GM19240 (cell line): Measurements from ENCODE around the gene TUBGCP6.

ENCODE experiments used
- DNase-seq: peaks from one replicate; pipeline ENCODE4 v3.0.0; 2011; ENCODE audit warnings: low spot score; ENCODE audit not compliant: insufficient read length

The TUBGCP6 gene

DNA sequence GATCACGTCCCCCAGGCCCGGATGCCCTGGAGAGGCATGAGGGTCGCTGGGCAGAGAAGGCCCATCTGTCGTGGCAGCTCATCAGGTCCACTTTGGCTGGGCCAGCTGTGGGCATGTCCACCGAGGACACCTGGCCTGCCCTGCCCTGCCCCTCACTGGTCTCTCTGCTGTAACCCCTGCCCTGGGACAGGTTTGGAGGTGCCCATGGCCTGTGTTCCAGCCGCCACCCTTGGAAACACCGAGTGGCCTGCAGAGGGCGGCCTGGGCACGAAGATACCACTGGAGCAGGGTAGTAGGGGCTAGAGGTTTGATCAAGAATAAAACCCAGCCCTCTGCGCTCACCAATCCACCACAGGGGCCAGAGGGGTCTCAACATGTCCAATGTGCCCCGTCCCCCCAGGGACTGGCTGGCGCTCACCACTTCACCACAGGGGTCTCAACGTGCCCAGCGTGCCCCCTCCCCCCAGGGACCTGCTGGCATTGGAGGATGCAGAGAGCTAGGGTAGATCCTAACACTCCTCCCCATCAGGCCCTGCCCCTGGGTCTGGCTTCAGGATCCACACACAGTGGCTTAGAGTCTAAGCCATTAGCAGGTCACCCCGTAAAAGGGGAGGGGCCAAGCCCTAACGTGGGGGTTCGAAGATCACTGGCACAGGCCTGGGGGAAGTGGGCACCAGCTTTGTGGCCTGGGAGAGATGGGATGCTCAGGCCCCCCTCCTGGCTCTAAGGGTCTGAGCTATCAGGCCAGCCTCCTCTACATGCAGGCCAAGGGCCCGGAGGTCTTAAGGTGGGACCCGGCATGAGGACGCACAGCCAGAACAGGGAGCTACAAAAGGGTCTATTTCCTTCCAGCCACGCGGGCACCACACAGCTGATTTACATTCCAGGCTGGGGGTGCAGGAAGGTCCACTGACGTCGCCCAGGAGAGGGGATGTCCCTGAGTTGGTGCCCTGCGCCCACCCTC lies 7.5 kb upstream of the TUBGCP6 start:
- no peak for DNase-seq

DNA sequence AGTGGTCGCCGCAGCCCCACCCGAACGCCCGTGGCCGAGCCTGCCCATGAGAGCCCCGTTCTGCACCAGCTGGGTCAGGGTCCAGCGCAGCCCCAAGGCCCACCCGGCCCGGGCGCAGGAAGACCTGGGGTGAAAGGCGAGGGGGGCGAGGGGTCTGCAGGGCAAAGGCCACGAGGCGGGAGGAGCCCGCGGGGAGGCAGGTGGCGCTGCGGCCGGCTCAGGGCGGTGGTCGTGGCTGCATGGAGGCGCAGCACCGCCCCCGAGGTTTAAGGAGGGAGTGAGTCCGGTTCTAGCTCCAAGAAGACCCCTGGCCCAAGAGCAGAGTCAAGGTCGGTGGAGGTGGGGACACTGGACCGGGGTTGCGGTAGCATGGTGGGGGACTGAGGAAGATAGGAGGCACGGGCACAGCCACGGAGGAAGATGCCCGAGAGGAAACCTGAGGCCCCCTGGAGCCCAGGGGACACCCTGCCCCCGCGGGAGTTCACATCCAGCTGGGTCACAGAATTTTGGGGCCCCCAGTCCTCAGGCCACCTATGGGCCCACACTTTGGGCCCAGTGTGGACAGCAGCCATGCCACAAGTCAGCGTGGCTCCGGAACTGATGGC lies 6.8 kb upstream of the TUBGCP6 start:
- DNase-seq, result no peak

DNA sequence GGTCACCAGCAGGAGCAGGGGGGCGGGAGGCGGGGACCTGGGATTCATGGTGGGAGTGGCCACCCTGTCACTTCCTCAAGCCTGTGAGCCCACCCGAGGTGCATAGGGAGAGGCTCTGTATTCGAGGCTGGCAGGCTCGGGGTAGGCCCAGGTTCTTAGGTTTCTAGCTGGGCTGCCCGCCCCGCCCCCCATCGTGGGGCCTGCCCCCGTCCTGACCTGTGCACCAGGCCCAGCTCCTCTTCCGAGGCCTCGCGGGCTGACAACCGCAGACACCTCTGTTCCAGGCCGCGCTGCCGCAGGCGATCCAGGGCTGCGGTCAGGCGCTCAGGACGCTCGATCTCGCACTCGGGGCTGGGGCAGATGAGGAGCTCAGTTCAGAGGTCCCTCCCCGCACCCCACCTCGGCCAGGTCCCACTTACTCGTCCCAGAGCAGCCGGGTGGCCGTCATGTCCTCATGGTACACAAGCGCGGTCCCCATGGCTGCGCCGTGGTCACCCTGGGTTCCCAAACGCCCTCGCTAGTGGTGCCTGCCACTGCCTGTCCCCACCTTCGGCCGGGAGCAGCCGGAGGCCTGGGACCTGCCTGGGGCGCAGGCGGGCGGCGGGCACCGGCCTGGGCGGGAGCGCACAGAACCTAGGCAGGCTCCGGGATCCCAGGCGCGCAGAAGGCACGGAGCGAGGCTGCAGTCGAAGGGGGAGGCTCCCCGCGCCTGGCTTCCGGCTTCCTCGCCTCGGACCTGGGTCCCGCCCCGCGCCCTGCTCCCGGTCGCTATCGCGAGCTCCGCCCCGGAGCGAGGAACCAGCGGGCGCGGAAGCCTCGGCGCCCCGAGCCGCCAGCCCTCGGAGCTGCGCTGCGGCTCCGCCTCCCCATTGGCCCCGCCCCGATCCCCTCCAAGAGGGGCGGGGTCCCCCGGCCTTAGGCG lies 6.0 kb upstream of the TUBGCP6 start, which contains the start of gene HDAC10:
TSS of gene HDAC10 (minus strand) at position 711 of the 922 bp plus-strand sequence. CDS start at position 478, 233 bp downstream.
- peak; percentile 81 for DNase-seq

DNA sequence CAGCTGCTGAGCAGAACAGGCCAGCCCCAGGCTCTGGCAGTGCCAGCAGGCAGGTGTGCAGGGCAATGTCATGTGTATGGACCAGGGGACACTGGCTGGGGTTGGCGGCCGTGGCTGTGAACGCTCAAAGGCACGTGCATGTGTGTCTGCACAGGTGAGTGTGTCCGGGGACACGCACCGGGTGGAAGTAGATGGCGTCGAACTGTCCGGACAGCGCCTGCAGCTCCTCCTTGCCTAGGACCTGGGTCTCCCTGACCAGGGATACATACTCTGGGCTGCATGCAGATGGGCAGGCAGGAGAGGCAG lies 5.4 kb upstream of the TUBGCP6 start:
- DNase-seq, result no peak

DNA sequence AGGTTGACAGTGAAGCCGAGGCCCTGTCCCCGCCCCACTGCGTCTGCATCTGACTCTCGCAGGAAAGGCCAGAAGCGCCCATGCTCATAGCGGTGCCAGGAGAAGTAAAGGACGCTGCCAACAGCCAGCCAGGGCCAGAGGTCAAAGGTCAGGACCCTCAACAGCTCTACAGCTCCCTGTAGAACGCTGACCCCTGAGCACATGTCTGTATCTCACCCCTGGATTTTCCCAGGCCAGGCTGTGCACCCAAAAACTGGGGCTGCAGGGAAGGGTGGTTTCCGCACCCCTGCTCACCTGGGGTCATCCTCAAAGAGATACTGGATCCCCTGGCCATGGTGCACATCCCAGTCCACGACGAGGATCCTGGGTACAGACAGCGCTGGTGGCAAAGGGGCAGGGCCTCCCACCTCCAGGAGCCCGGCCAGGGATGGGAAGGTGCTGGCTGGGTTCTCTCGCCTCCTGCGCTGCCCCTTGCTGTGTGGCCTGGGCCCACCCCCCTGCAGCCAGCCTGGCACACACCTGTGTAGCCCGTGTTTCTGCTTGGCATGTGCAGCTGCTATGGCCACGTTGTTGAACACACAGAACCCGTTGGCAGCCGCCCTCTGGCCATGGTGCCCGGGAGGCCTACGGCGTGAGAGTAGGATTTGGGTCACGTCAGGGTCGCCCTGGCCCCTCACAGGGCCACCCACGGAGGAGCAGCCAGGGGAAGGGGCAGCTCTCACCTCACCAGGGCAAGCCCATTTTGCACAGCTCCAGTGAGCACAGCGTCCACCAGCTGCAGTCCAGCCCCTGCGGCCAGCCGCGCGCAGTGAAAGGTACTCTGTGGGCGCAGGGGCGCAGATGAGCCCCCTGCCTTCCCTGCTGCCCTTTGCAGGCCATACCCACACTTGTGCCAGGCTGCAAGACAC lies 4.8 kb upstream of the TUBGCP6 start:
- no peak for DNase-seq

DNA sequence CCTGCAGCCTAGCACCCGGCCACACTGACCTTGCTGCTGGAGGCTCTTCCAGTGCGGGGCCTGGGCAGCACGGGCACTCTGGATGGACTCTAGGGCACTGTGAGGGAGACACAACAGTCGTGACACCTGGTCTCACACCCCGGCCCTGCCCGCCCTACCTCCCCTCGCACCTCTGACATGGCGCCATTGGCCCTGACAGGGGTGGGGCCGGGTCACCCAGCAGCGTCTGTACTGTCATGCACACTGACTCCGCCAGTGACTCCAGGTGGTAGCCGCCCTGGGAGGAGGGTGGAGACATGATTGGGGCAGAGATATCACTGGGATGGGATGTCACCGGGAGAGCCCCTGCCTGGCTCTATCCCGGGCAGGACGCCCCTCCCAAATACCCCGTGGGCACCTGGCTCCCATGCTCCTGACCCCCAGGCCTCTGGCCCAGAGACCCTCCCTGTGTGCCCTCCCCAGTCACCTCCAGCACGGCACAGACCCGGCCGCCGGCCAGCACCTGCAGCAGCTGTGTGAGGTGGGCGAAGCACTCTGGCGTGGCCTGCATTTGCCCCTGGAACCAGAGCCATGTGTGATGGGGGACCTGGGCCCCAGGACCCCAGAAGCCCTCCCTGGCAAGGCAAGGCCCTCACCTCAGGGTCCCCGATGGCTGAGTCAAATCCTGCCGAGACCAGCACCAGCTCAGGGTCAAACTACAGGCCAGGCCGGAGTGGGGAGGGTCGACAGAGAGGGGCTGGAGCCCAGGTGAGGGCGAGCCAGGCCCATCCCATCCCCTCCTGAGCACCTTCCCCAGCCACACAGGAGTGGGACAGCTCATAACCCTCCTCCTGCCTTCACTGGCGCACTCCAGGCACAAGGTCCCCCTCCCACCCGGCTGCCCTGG lies 3.6 kb upstream of the TUBGCP6 start:
- DNase-seq, result no peak

DNA sequence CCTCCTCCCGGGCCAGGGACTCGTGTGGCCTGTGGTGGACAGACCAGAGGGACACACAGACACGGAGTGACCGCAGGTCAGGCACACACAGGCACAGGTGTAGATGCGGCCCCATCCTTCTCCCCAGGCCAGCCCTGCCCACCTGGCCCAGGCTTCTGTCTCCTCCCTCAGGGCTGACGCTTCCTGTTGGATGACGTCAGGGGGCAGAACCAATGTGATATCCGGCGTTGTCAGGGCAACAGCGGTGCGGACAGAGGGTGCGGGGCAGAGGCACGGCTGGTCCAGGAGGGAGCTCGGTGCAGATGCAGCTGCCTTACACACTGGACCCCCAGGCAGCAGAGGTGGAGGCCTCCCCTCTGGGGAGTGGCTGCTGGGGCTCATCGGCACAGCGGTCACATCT lies 2.9 kb upstream of the TUBGCP6 start:
- no peak for DNase-seq

DNA sequence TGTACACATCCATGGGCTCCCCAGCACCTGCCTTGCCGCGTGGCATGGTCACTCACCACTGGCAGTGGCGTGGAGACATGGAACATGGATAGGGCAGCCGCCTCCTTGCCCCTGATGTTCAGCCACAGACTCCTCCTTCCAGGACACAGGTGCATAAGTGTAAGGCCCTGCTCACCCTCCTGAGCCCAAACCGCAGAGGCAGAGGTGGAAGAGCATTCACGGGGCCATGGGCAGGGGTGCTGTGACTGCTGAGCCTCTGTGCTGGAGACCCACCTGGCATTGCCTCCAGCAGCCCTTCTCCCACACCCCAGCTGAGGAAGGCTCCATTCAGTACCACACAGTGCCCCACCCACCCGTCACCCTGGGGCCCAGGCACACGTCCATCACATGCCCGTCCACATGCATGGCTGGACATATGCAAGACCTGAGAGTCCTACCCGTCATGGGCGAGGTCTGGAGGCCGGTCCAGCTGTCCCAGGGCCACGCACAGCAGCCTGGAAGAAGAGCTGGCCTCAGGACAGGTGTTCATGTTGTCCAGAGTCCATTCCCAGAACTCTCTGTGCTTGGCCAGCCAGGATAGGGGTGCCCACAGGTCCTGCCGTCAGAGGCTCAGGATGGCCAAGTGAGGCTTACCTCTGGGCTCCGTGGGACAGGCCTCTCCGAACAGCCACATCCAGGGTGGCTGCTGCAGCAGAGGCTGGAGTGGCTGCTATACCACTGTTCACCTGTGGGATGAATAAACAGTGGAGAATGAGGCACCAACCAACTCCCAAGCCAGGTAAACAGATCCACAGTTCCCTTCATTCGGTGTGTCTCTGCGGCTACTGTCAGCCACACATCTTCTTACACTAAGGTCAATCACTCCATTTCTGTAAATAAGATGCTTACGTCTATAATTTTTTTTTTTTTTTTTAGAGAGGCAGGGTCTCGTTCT lies 1.7 kb upstream of the TUBGCP6 start:
- no peak for DNase-seq

DNA sequence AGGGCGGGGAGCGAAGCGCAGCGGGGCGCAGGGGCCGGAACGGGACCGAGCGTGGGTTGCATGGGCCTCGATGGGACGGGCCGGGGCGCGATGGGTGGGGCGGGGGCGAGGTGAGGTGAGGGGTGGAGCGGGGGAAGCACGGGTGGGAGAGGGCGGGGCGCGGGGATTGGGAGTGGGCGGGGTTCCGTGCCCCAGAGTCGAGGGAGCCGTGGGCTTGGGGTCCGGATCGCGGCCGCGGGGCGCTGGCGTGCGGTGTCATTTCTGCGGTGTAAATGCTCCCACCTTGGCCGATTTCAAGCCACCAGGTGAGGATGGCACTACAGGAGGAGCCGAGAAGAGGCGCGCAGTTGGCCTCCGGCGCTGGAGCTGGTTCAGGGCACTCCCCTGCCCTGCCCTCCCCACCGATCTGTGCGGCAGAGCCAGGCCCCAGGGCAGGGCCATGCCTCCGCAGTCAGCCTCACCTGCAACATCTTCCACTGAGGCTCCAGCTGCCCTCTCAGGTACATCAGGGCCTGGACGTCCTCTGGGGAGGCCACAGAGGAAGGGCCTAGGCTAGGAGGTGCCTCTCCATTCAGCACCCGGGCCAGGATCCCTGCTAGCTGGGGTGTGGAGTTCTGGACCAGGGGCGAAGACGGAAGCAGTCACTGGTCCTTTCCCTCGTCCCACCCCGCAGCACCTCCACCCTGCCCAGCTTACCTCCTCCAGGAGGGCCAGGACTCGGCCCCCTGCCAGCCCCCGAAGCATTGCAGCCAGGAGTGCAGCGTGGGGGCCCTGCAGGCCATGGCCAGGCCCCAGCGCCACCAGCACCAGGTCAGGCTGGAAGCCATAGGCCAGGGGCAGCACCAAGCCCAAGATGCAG lies 620 bp upstream of the TUBGCP6 start:
- no peak for DNase-seq

DNA sequence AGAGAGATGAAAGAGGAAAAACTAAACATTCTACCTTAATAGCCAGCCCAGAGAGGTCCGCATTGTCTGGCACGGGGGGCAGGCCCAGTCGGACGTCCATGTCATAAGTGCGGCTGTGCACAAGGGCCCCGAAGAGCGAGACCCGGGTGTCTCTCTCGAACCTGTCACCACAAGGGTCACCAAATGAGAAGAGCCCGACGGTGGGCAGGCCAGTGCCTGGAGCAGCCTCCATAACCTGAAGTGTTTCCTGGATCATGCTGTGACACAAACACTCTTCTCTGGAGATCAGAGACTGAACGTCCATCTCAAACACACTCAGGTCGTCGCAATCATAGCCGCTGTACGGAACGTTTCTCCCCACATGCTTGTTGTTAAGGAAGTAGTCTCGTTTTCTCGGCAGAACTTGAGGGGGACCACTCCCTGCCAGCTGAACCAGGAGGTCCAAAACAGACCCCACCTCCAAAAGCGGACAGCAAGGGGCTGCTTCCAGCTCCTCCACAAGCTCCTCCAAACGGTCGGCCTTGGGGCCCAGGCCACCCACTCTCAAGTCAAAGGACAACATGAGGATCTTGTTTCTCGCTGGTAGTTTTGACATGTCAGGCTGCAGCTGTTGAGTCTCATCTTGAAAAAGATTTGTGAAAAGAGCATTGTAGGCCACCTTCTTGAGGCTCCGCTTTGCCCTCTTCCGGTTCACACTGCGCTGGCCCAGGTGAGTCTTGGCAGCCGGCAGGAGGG lies 971 bp downstream of the TUBGCP6 start:
- DNase-seq, result no peak

DNA sequence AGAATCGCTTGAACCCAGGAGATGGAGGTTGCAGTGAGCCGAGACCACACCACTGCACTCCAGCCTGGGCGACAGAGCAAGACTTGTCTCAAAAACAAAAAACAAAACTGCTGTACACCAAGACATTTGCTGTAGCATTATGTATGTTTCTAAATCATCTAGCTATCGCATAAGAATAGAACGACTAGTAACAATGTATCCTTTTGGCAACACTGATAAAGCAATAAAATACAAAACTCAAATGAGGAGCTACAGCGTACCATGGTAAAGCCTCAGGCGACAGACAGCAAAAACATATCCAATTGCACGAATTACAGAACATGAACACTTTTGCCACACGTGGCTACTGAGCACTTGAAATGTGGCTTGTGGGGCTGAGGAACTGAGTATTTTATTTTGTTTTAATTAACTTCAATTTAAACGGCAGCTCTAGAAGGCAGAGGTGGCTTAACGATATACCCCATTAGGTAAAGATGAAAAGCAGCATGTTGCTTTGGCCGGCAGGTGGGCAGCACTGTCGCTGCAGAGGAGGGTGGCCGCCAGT lies 2.3 kb downstream of the TUBGCP6 start:
- DNase-seq, result no peak

DNA sequence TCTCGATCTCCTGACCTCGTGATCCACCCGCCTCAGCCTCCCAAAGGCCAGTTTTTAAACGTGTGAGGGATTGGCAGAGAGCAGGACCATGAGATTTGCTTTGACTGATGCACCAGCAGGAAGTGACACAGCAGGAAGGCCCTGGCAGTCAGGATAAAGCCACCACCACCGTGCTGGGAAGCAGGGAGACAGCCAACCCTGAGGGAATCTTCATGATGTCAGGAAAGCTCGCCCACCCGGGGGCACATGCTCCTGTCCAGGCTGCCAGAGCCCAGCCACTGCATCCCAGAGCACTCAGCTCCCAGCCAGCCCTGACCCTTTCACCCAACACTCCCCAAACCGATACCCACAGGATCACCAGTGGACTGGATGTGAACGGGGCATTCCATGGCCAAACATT lies 6.1 kb downstream of the TUBGCP6 start:
- no peak for DNase-seq

DNA sequence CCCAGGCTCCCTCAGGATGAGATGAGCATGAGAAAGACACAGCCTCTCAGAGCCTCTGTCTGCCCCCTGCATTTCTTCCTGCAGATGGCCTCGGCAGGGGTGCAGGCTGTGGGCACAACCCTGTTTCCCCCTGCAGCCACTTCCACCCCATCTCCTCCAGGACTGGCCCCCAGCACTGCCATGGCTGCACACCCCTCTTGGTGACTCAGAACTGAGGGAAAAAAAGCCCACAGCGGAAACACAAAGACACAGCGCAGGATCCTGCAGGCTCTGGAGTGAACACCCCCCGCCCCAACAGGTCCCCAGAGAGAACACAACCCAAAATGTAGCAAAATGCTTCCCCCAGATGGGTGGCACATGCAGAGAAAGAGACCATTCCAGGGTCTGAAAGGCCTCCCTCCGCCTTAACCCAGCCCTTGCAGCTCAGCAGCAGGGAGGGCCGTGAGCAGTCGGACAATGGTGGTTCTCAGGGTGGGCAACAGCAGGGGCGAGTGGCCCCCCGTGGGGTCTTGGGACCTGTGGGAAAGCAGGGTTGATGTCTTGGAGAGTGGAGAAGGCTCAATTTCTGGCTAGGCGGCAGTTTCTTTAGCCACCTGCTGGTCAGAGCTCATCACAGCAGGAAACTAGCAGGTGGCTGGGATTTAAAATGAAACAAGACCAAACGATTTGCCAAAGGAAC lies 8.0 kb downstream of the TUBGCP6 start:
- no peak for DNase-seq

DNA sequence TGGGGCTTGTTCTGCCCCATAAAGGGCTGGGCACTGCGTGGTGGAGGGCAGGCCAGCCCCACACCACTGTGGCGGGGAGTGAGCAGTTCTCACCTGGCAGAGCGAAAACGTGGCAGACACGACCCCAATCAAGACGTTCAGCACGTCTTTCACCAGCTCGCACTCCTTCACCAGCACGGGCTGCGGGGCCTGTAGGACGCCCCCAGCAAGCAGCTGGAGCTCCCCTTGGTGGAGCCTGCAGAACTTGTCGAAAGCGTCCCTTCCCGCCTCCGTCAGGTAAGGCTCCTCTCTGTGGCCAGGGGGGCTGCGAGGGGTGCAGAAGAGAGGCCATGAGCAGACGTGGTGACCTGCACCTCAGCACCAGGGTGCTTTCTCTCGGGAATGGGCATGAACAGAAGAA lies 11.6 kb downstream of the TUBGCP6 start:
- no peak for DNase-seq

DNA sequence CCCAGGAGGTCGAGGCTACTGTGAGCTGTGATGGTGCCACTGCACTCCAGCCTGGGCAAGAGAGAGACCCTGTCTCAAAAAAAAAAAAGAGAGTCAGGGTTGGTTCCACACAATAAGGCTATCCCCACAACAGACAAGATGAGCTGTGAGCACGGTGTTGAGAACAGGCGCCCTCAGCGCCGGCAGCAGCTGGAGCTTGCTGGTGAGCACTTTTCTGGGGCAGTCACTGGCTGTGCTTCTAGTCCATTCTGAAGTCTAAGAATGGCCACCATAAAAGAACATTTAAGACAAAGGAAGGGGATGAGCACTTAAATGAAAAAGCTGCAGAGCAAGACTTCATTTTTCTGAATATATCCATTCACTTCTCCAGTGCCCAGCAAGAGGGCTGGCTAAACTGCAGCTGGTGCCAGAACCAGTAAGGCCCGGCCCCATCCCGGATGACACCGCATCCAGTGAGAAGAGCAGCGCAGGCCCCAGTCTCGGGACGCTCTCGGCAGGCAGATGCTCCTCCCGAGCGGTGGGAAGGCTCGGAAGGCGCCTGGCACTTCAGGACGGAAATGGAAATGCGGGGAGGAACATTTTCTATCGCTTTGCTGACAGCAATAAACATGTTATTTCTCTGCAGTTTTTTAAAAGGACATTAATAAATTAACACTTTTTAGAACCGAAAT lies 12.2 kb downstream of the TUBGCP6 start:
- no peak for DNase-seq

DNA sequence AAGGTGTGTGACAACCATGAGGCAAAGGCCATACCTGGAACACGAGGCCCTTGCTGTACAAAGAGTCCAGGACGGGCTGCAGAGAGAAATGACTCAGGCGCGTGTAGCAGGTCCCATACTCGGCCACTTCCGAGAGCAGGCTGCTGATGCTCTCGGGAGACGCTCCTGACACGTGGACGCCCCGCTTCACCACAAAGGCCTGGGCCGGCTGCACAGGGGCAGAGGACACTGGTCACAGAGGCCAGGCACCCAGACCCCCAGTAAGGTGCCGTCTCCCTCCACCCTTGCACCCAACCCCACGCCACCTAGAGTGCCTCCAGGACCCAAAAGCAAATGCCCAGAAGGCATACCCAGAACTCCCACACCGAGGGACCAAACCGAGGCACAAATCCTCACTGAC lies 15.5 kb downstream of the TUBGCP6 start:
- no peak for DNase-seq
